ENCODE results near the gene CCDC184. TPM values are rescaled to one million over a fixed set of nuclear protein-coding genes. Genes with fewer than 3 reads are reported as not detected.

The CCDC184 gene
- total RNA-seq, 1 experiment from 2014 or later = 0.13 TPM

GRCh38 chr12:48179466-48179865 is 4.0 kb upstream of the CCDC184 start:
- Histone ChIP-seq H3K18ac (ENCODE audit: insufficient read length, low read depth, low read length) (no peak overlapping the region), H2BK120ac (ENCODE audit: low read depth, low read length, poor library complexity, severe bottlenecking) (no peak overlapping the region), H3K23ac (ENCODE audit: insufficient read length, low read depth, low read length) (no peak overlapping the region), H3K4ac (ENCODE audit: low read depth, low read length) (no peak overlapping the region), H3T11ph (ENCODE audit: low read length) (no peak overlapping the region), H2BK12ac (ENCODE audit: insufficient read length, low read depth, low read length) (no peak overlapping the region), H2AK5ac (ENCODE audit: insufficient read length, low read length) (no peak overlapping the region), H3K9ac (ENCODE audit: extremely low read depth, insufficient read length, low read length) (no peak overlapping the region), H4K5ac (ENCODE audit: insufficient read length, low read depth, low read length) (no peak overlapping the region), H4K20me1 (ENCODE audit: control insufficient read depth, insufficient read depth, insufficient read length) (no peaks in the 10 kb centered on the region), H3K14ac (ENCODE audit: insufficient read depth, low read length) (no peak overlapping the region), H3K56ac (ENCODE audit: insufficient read length, low read depth, low read length) (no peak overlapping the region), H3K27ac (ENCODE audit: insufficient read length, low read depth, low read length) (no peak overlapping the region), H4K8ac (replicated peaks; ENCODE audit: insufficient read length, low read depth, low read length) (no peak overlapping the region), H3K9me3 (ENCODE audit: control insufficient read depth, low read depth, low read length) (no peaks in the 10 kb centered on the region), H3K79me1 (ENCODE audit: insufficient read depth, low read depth, low read length, poor library complexity, severe bottlenecking) (no peaks in the 10 kb centered on the region), H2BK20ac (ENCODE audit: low read depth, low read length, poor library complexity, severe bottlenecking) (no peak overlapping the region), H2BK15ac (ENCODE audit: low read depth, low read length) (no peak overlapping the region), H2AFZ (ENCODE audit: low read length) (no peak overlapping the region), H4K91ac (ENCODE audit: insufficient read length, low read depth, low read length) (no peak overlapping the region), H3K4me2 (ENCODE audit: insufficient read depth, insufficient read length, low read length) (no peak overlapping the region), H3K79me2 (ENCODE audit: insufficient read depth, low read length) (no peaks in the 10 kb centered on the region), H2BK5ac (ENCODE audit: insufficient read length, low read length) (no peak overlapping the region), H3K23me2 (ENCODE audit: insufficient read length, low read depth, low read length, poor library complexity, severe bottlenecking) (peaks cover 17% of the 10 kb centered on the region), H3K4me1 (ENCODE audit: insufficient read depth, low read length) (peaks cover 7% of the 10 kb centered on the region), H3K27me3 (ENCODE audit: insufficient read depth, low read length) (peaks cover 6% of the 10 kb centered on the region; the same call in 1 of the 2 replicates)
- Mint-ChIP-seq H3K36me3 (ENCODE audit: insufficient read depth in 1 of 3, low read depth in 3 of 3) (no peaks in the 10 kb centered on the region), H3K4me1 (peaks cover 34 to 38% of the 10 kb centered on the region in 2 experiments), H3K9me3 (no peaks in the 10 kb centered on the region; a peak in 1 of 5 replicates), H3K4me3 (no peak overlapping the region), H3K27ac (no peak overlapping the region), H3K27me3 (ENCODE audit: low read depth) (peaks cover 71% of the 10 kb centered on the region)
- DNase-seq = no peak
- no CpG with 5 or more reads among the region's 1 CpG for WGBS (ENCODE audit: extremely low coverage, insufficient read length, low lambda C conversion rate)
- TF ChIP-seq CTCF (conservative IDR thresholded peaks at IDR 0.05) = no peak

All from H9 (cell line).